GM12874 (cell line): ENCODE data around the gene ATG7.

Source experiments
- CTCF ChIP-seq: IDR thresholded peaks from 2 replicates; pipeline ENCODE4 v1.5.1; 2011; ENCODE audit warnings: low read depth, mild to moderate bottlenecking, control low read depth, low read length, moderate library complexity; ENCODE audit not compliant: insufficient read depth

Gene ATG7

GRCh38 chr3:11435440-11436165, 163.4 kb downstream of the ATG7 start:
- TF ChIP-seq CTCF, result no peak

DNA sequence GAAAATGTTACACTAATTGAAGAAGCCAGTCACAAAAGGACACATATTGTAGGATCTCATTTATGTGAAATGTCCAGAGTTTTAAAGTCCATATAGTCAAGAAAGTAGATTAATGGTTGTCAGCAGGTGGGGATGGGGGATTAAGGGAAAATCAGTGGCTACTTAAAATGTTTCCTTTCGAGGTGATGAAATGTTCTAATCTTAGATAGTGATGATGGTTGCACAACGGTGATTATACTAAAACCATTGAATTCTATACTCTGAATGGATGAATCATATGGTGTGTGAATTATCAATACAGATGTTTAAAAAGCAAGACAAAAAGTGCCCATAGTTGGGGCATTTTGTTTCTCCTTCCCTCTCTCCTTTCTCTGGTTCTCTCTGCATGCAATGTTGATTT, 164.6 kb downstream of the ATG7 start:
- no peak for TF ChIP-seq CTCF

- TF ChIP-seq CTCF, result no peak
Measured at GRCh38 chr3:11437506-11437905, 165.3 kb downstream of the ATG7 start.

- TF ChIP-seq CTCF, result no peak
Measured at GRCh38 chr3:11438646-11439045, 166.4 kb downstream of the ATG7 start.

GRCh38 chr3:11444404-11444803, 172.2 kb downstream of the ATG7 start:
- no peak for TF ChIP-seq CTCF

- TF ChIP-seq CTCF, result no peak
Measured at GRCh38 chr3:11445883-11446282, 173.7 kb downstream of the ATG7 start.

GRCh38 chr3:11447584-11448200, 175.5 kb downstream of the ATG7 start:
- no peak for TF ChIP-seq CTCF
